Measurements from ENCODE around the gene CD93.

Gene CD93

GRCh38 chr20:23032750-23033078 is 53.4 kb downstream of the CD93 start:
- no peak for DNase-seq

- no peak for DNase-seq
Observed at GRCh38 chr20:23032056-23032749, 53.9 kb downstream of the CD93 start.

GRCh38 chr20:23031346-23031745 is 54.8 kb downstream of the CD93 start:
- no peak for DNase-seq
